Smooth muscle cell (in vitro differentiated cells): ENCODE measurements around the gene OAT. TPM values are rescaled to one million over a fixed set of nuclear protein-coding genes. Genes with fewer than 3 reads are reported as not detected.
"Not testable (repeated sequence)": the region's sequence is repeated elsewhere in the genome, so short reads cannot be mapped to it uniquely, and the experiment has no call there.

Source experiments
- DNase-seq: peaks from one replicate; lab custom pipeline; 2025; ENCODE audit not compliant: unreplicated experiment; lab: John Stamatoyannopoulos, UW
- H2AFZ ChIP-seq: fragments of 200-600 bp; sonication (generic); 2 replicates; pipeline ENCODE4 v1.6.0; 2016; ENCODE audit warnings: antibody characterized with exemption, low read depth, mild to moderate bottlenecking
- H3F3A ChIP-seq: fragments of 200-600 bp; sonication (generic); 2 replicates; pipeline ENCODE4 v1.6.0; 2017; ENCODE audit warnings: antibody characterized with exemption, low read depth
- H3K27ac ChIP-seq: fragments of 200-600 bp; sonication (generic); 2 replicates; pipeline ENCODE4 v1.5.1; 2016; ENCODE audit warnings: low read depth, mild to moderate bottlenecking
- H3K27me3 ChIP-seq: fragments of 200-600 bp; sonication (generic); 2 replicates; pipeline ENCODE4 v1.6.1; 2016; ENCODE audit warnings: low read depth, mild to moderate bottlenecking
- H3K36me3 ChIP-seq: fragments of 200-600 bp; sonication (generic); 2 replicates; pipeline ENCODE4 v1.5.1; 2016; ENCODE audit warnings: low read depth
- H3K4me1 ChIP-seq: fragments of 200-600 bp; sonication (generic); 2 replicates; pipeline ENCODE4 v1.5.1; 2016; ENCODE audit warnings: low read depth
- H3K4me2 ChIP-seq: fragments of 200-600 bp; sonication (generic); 2 replicates; pipeline ENCODE4 v1.6.0; 2016; ENCODE audit warnings: mild to moderate bottlenecking
- H3K4me3 ChIP-seq: fragments of 200-600 bp; sonication (generic); 2 replicates; pipeline ENCODE4 v1.5.1; 2016; ENCODE audit warnings: mild to moderate bottlenecking
- H3K79me2 ChIP-seq: fragments of 200-600 bp; sonication (generic); 2 replicates; pipeline ENCODE4 v1.6.0; 2016; ENCODE audit warnings: low read depth, mild to moderate bottlenecking
- H3K9ac ChIP-seq: fragments of 200-600 bp; sonication (generic); 2 replicates; pipeline ENCODE4 v1.6.0; 2016; ENCODE audit warnings: low read depth
- H3K9me3 ChIP-seq: fragments of 200-600 bp; sonication (generic); replicated peaks from 2 replicates; pipeline ENCODE4 v1.5.1; 2016; ENCODE audit warnings: low read depth
- H4K20me1 ChIP-seq: fragments of 200-600 bp; sonication (generic); 2 replicates; pipeline ENCODE4 v1.6.0; 2016; ENCODE audit warnings: low read depth
- WGBS: methylation state at CpG from one replicate; pipeline ENCODE4 v1.1.7; 2016; ENCODE audit warnings: low lambda C conversion rate; 5-methylcytosine and 5-hydroxymethylcytosine counted together
- polyA plus RNA-seq: library from polyadenylated mRNA; unstranded; fragments of >200 nt; fragmentation: Nextera tagmentation; extraction: Ambion mirVana; gene quantifications from 2 replicates; pipeline ENCODE4 v1.2.1, GENCODE V29; 2016
- total RNA-seq: library from RNA; depleted of rRNA; stranded (reverse); fragments of >200 nt; gene quantifications from 2 replicates; pipeline ENCODE4 v1.2.3, GENCODE V29; 2014
- TF ChIP-seq, protein P1 (sequence below): fragments of 200-600 bp; sonication (generic); IDR thresholded peaks from 2 replicates; pipeline ENCODE4 v1.5.1; 2017; ENCODE audit warnings: borderline replicate concordance, mild to moderate bottlenecking, antibody characterized with exemption; ENCODE audit not compliant: insufficient read depth, poor library complexity, severe bottlenecking

OAT gene
- total and polyA plus RNA-seq, 2 experiments from 2014 or later: 107 to 160 TPM

DNA sequence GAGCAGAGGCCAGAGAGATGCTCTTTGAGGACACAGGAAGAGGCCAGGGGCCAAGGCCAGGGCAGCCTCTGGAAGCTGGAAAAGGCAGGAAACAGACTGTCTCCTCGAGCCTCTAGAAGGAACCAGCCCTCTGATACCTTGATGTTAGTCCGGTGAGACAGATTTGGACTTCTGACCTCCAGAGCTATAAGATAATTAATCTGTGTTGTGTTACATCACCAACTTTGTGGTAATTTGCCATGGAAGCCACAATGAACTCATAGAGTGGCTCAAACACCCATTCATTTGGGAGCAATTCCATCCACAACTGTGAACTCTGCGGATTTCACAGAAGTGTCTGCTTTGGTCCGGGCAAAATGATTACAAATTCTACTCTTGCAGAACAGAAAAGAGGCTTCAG lies 48.7 kb downstream of the OAT start:
- H3F3A ChIP-seq: no peaks in the 10 kb centered on the region
- H3K9ac ChIP-seq: no peak overlapping the region
- H2AFZ ChIP-seq: no peak overlapping the region
- no peaks in the 10 kb centered on the region for H3K4me1 ChIP-seq
- no peaks in the 10 kb centered on the region for H3K9me3 ChIP-seq
- TF ChIP-seq, protein P1, sequence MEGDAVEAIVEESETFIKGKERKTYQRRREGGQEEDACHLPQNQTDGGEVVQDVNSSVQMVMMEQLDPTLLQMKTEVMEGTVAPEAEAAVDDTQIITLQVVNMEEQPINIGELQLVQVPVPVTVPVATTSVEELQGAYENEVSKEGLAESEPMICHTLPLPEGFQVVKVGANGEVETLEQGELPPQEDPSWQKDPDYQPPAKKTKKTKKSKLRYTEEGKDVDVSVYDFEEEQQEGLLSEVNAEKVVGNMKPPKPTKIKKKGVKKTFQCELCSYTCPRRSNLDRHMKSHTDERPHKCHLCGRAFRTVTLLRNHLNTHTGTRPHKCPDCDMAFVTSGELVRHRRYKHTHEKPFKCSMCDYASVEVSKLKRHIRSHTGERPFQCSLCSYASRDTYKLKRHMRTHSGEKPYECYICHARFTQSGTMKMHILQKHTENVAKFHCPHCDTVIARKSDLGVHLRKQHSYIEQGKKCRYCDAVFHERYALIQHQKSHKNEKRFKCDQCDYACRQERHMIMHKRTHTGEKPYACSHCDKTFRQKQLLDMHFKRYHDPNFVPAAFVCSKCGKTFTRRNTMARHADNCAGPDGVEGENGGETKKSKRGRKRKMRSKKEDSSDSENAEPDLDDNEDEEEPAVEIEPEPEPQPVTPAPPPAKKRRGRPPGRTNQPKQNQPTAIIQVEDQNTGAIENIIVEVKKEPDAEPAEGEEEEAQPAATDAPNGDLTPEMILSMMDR: no peak
- no peak for DNase-seq
- no peaks in the 10 kb centered on the region for H3K36me3 ChIP-seq
- H4K20me1 ChIP-seq: no peaks in the 10 kb centered on the region
- no peaks in the 10 kb centered on the region for H3K79me2 ChIP-seq
- no peak overlapping the region for H3K4me2 ChIP-seq
- no peak overlapping the region for H3K4me3 ChIP-seq
- peaks cover 8% of the 10 kb centered on the region for H3K27me3 ChIP-seq
- WGBS: 59% methylated on average over 4 of the region's 4 CpGs
- H3K27ac ChIP-seq: no peak overlapping the region

DNA sequence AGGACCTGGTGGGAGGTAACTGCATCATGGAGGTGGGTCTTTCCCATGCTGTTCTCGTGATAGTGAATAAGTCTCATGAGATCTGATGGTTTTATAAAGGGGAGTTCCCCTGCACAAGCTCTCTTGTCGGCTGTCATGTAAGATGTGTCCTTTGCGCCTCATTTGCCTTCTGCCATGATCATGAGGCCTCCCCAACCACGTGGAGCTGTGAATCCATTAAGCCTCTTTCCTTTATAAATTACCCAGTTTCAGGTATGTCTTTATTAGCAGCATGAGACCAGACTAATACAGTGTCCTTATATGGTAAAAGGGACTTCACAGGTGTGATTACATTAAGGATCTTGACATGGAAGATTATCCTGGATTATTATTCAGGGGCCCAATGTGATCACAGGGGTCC lies 49.2 kb downstream of the OAT start:
- H3K27ac ChIP-seq, H3K36me3 ChIP-seq, H3K4me1 ChIP-seq, H3K4me2 ChIP-seq, H3K9ac ChIP-seq, H3F3A ChIP-seq, DNase-seq, H3K4me3 ChIP-seq, H4K20me1 ChIP-seq, H2AFZ ChIP-seq, H3K27me3 ChIP-seq, H3K79me2 ChIP-seq, H3K9me3 ChIP-seq: not testable (repeated sequence)
- WGBS: 53% methylated on average over 4 of the region's 4 CpGs

DNA sequence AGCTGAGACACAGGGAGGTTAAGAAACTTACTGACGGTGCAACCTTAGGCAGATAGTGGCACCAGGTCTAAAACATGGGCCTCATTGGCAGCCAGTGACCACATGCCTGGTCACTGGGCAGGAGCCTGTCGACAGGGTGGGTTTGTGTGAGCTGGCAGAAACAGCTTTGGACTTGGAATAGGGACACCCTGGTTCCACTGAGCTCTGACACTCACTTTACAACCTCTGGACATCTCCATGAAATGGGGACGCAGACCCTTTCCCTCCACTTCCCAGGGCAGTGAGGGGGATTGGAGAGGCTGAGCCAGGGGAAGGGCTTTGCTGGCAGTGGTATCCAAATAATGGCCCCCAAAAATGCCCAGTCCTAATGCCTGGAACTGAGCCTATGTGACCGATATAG lies 49.7 kb downstream of the OAT start:
- WGBS: 93% methylated on average over 4 of the region's 4 CpGs
- Histone ChIP-seq H3K4me3 (no peak overlapping the region), H3K9me3 (no peaks in the 10 kb centered on the region), H3K79me2 (no peaks in the 10 kb centered on the region), H3K4me2 (no peak overlapping the region), H3K27ac (no peak overlapping the region), H2AFZ (no peak overlapping the region), H4K20me1 (no peaks in the 10 kb centered on the region), H3F3A (no peaks in the 10 kb centered on the region), H3K27me3 (peaks cover 1% of the 10 kb centered on the region), H3K36me3 (no peaks in the 10 kb centered on the region), H3K4me1 (no peaks in the 10 kb centered on the region), H3K9ac (no peak overlapping the region)
- TF ChIP-seq, protein P1: no peak
- no peak for DNase-seq

DNA sequence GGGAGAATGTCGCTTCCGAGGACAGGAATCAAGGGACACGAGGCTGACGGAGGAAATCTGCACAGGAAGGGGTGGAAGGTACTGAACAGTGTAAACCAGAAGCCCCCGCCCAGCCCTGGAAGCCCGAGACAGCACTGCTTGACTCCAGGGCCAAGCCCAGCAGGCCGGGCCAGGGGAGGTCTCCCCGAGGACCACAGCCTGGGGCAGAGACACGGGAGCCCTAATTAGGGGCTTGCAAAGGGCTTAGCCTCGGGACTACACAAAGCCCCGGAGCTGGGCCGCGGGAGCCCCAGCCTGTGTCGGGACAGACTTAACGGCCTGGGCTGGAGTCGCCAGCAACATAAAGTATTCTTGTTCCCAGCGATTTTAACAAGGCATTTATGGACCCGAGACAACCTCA lies 50.8 kb downstream of the OAT start:
- Histone ChIP-seq H2AFZ (no peak overlapping the region), H3K9me3 (no peaks in the 10 kb centered on the region), H3F3A (no peaks in the 10 kb centered on the region), H4K20me1 (no peaks in the 10 kb centered on the region), H3K27me3 (no peaks in the 10 kb centered on the region), H3K27ac (no peak overlapping the region), H3K79me2 (no peaks in the 10 kb centered on the region), H3K4me3 (no peak overlapping the region), H3K36me3 (no peaks in the 10 kb centered on the region), H3K4me1 (no peaks in the 10 kb centered on the region), H3K9ac (no peak overlapping the region), H3K4me2 (no peak overlapping the region)
- no peak for DNase-seq
- TF ChIP-seq, protein P1: no peak
- WGBS: 74% methylated on average over 18 of the region's 18 CpGs
